CD4-positive, alpha-beta T cell treated with Interleukin-15 for 1 hour (primary cell): Measurements from ENCODE around the gene FGF14.
"Not testable (repeated sequence)": the region's sequence is repeated elsewhere in the genome, so short reads cannot be mapped to it uniquely, and the experiment has no call there.

Experiments
- DNase-seq: peaks from one replicate; pipeline ENCODE4 v3.0.0-alpha.2; 2020

Gene FGF14

GRCh38 chr13:102122147-102122546 lies 279.7 kb downstream of the FGF14 start:
- DNase-seq = no peak

- no peak for DNase-seq
These were observed 284.5 kb downstream of the FGF14 start for GRCh38 chr13:102117175-102117831.

GRCh38 chr13:102103469-102103868 lies 298.4 kb downstream of the FGF14 start:
- no peak for DNase-seq

- DNase-seq = no peak
These were observed 301.6 kb downstream of the FGF14 start for GRCh38 chr13:102100234-102100633.

DNA sequence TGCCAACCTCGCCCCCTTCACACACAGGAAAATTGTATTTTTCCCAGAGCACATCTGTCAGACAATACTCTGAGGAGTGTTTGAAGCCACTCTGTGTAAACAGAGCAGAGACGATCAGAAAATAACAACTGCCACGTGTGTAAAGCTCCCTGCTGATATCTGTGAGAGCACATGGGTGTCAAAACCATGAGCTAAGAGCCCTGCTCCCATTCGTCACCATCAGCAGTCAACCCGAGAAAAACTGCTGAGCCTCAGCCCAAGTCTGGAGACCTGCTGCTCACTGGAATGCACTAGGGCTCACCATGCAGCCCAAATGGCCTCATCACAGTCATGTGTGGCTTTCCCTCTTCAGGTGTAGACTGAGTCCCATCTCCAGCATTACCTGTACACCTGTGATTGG lies 304.1 kb downstream of the FGF14 start:
- no peak for DNase-seq

DNA sequence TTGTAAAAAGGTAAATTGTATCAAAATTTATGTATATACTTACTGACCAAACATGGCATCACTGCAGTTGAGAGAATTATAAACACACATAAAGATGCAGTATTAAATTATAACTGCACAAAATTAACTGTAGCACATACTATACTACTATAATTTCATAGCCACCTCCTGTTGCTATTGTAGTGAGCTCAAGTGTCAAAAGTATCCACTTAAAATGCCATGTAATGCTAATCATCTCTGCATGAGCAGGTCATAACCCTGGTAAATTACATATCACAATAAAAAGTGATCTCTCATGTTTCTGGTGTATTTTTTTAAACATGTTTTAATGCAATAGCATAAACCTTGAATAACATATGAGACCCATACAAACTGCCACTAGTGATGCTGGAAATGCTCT lies 308.6 kb downstream of the FGF14 start:
- DNase-seq = not testable (repeated sequence)

DNA sequence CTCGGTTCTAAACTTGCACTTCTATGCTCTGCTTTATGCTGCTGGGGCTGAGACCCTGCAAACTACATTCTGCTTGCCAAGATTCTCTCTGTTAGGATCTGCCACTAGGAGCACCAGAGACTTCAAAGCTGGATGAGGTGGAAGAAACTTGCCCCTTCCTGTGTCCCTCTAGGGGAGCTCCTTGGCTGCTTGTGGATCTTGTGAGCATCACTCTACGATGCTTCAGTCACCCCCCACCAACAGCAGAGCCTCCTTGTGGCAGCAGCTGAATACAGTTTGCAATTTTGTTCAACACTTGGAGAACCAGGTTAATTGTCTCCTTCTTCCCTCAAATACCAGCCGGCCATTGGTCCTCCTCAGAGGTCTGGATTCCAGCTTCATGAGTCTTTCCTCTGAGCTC lies 310.6 kb downstream of the FGF14 start:
- no peak for DNase-seq

GRCh38 chr13:102090532-102090931 lies 311.3 kb downstream of the FGF14 start:
- DNase-seq = no peak

DNA sequence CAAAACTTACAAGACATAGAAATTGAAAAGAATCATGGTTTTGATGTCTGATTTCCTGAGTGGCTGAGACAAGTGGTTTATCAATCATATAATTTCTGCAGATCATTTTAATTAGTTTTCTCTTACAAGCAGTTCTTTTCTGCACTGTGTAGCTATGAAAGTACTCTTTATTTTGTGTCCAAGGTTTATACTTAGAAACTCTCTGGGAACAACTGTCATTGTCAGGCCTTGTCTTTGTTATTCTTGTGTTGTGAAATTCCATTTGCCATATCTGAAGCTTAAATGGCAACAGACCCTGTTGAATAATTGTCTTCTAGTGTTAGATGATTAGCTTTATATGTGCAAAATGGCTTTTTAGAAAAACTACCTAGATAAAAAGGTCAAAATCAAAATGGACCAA lies 312.1 kb downstream of the FGF14 start:
- no peak for DNase-seq

- no peak for DNase-seq
These were observed 312.7 kb downstream of the FGF14 start for GRCh38 chr13:102089177-102089576.

GRCh38 chr13:102073251-102073650 lies 328.6 kb downstream of the FGF14 start:
- DNase-seq = no peak

DNA sequence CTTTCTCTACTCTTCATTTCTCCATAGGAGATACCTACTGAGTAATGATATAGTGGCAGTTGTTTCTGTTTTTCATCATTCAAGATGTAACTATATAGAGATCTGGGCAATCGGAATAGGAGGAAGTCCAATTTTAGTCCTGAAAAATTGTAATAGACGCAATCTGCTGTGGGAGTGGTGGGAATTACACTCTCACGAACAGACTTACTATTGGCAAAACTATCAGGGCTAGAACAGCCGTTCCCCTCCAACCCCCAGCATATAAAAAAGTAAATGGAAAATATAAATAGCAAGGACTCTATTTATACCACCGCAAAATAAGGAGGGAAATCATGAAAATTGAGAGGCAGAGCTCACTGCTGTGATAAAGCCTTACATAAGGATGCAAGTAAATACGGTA lies 330.1 kb downstream of the FGF14 start:
- DNase-seq = no peak

GRCh38 chr13:102068323-102068722 lies 333.5 kb downstream of the FGF14 start:
- DNase-seq = not testable (repeated sequence)

DNA sequence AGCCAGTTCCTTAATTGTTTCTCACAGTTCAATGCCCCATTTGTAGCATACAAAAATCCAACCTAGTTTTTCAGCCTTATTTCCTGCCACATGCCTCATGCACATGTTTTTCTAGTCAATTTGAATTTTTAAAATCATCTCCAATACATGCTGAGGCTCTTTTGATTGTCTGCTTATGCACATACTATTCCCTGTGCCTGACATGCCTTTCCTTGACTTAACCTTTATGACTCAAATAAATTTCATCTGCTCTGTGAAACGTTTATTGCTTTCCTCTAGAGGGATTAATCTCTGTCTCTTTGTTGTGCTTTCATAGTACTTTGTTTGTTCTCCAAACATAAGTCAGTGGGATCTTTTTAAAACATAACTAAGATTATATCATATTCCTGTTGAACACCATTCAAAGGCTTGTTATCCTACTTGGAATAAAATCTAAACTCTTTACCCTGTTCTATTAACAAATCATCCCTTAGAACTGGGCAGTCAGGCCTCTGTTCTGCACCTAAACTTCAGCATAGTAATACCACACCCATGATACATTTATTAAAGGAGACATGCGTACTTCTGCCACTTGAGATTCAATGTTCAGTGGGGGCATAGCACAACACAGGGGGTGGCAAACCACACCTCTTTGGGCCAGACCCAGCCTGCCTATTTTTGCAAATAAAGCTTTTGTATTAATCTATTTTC lies 346.6 kb downstream of the FGF14 start:
- DNase-seq = no peak

- no peak for DNase-seq
These were observed 352.0 kb downstream of the FGF14 start for GRCh38 chr13:102049853-102050252.

GRCh38 chr13:102045731-102046130 lies 356.1 kb downstream of the FGF14 start:
- DNase-seq = no peak

GRCh38 chr13:102042746-102043145 lies 359.1 kb downstream of the FGF14 start:
- DNase-seq = no peak

- DNase-seq = no peak
These were observed 360.3 kb downstream of the FGF14 start for GRCh38 chr13:102041544-102041943.

DNA sequence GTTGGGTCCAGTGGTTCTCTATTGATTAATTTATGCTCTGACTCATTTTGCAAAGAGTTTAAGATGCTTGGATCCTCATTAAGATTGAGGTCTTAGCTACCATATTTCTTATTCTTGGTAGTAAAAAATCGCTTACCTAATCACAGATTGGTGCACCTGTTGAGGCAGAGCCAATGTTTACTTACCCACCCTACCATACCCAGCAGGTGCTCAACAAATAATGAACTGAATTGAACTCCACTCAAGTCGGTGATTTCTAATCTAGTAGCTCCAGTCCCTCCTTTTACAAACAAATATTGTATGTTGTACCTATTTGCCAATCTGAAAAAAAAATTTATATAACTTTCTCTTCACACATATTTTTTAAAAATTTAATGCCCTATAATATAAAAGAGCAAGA lies 361.0 kb downstream of the FGF14 start:
- DNase-seq = no peak

- no peak for DNase-seq
These were observed 362.6 kb downstream of the FGF14 start for GRCh38 chr13:102039264-102039663.

DNA sequence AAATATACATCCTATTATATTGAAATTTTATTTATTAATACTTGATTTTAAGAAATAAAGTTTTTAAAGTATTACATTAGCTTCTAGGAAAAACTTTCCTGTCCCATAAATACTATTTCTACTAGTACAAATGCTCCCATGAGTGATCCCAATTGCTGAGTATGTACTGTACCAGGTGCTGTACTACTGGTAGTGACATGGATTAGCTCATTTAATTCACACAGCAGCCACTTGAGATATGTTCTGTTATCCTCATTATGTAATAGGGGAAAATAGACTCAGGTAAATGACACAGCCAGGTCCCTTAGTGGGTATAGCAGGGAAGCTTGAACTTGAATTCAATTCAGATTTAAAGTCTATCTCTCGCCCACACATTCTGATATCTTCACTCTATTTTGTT lies 363.1 kb downstream of the FGF14 start:
- DNase-seq = no peak

DNA sequence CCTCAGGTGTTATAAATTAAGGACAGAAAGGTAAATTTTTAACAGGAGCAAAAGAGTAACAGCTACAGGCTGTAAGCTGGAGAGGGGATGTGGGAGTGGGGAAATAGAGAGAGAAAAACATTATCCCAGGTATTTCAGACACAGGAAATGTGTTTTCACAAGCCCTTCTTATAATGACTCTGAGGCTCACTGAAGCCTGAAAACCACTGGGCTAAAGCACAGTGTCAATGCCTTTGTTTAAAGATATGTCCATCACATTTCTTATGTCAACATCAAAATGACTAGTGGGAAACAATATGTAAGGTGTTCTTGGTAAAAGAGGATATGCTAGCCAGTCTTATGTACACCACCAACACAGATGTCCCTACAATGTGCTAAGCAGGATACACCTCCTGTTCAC lies 365.9 kb downstream of the FGF14 start:
- DNase-seq = no peak

GRCh38 chr13:102033857-102034331 lies 368.0 kb downstream of the FGF14 start:
- no peak for DNase-seq

DNA sequence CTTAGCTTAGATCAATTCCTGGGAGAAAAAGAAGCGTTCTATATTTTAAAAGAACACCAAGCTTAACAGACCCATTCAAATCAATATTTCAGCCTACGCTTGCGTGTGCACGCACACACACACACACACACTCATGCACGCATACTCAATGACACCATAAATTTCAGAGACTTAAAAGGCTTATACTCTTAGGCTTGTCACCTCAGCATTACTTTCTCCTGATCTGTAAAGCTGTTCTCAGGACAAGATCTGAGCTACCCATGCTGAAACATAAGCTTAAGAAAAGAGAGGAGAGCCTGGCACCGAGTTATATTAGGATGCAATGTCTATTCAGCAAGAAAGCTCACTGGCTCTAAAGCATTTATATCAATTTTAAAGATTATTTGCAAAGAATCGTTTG lies 368.5 kb downstream of the FGF14 start:
- no peak for DNase-seq

GRCh38 chr13:102028868-102029267 lies 373.0 kb downstream of the FGF14 start:
- DNase-seq = no peak
